C1 segment of cervical spinal cord (tissue), 14 donors: ENCODE results near the gene TPP2.

Experiments
- DNase-seq, 14 donors: peaks; one replicate each; lab custom pipeline; 2025; lab: John Stamatoyannopoulos, UW

The TPP2 gene

GRCh38 chr13:102654756-102655155 lies 58.0 kb downstream of the TPP2 start:
- DNase-seq, result no peak

- DNase-seq, result no peak
Observed at GRCh38 chr13:102657630-102658029, 60.8 kb downstream of the TPP2 start.

- DNase-seq, result no peak
Observed at GRCh38 chr13:102658660-102659059, 61.9 kb downstream of the TPP2 start.

- DNase-seq, result no peak
Observed at GRCh38 chr13:102659168-102659713, 62.5 kb downstream of the TPP2 start.

- DNase-seq, result no peak
Observed at GRCh38 chr13:102667023-102667422, 70.2 kb downstream of the TPP2 start.

GRCh38 chr13:102667911-102668310 lies 71.1 kb downstream of the TPP2 start:
- no peak for DNase-seq

- no peak for DNase-seq
Observed at GRCh38 chr13:102670130-102670529, 73.3 kb downstream of the TPP2 start.

- no peak for DNase-seq
Observed at GRCh38 chr13:102675115-102675514, 78.3 kb downstream of the TPP2 start.

- DNase-seq, result no peak
Observed at GRCh38 chr13:102677122-102677521, 80.3 kb downstream of the TPP2 start.

- no peak for DNase-seq
Observed at GRCh38 chr13:102678339-102679107, 81.7 kb downstream of the TPP2 start.

- DNase-seq, result no peak
Observed at GRCh38 chr13:102679449-102680132, 82.8 kb downstream of the TPP2 start.

GRCh38 chr13:102680133-102680717 lies 83.4 kb downstream of the TPP2 start:
- DNase-seq, result no peak

- no peak for DNase-seq
Observed at GRCh38 chr13:102680842-102681740, 84.3 kb downstream of the TPP2 start.

- DNase-seq, result no peak
Observed at GRCh38 chr13:102682211-102682610, 85.4 kb downstream of the TPP2 start.

GRCh38 chr13:102682727-102683126 lies 85.9 kb downstream of the TPP2 start:
- no peak for DNase-seq

- DNase-seq, result no peak
Observed at GRCh38 chr13:102683637-102684036, 86.9 kb downstream of the TPP2 start.

GRCh38 chr13:102686024-102686423 lies 89.2 kb downstream of the TPP2 start:
- DNase-seq, result no peak

- DNase-seq, result no peak
Observed at GRCh38 chr13:102687520-102687919, 90.7 kb downstream of the TPP2 start.

GRCh38 chr13:102688306-102688973 lies 91.7 kb downstream of the TPP2 start:
- no peak for DNase-seq

GRCh38 chr13:102690883-102691282 lies 94.1 kb downstream of the TPP2 start:
- DNase-seq, result no peak

GRCh38 chr13:102692491-102692826 lies 95.7 kb downstream of the TPP2 start:
- no peak for DNase-seq
